ENCODE measurements around the gene TRAT1. TPM values are rescaled to one million over a fixed set of nuclear protein-coding genes. Genes with fewer than 3 reads are reported as not detected.

TRAT1 gene
- total and polyA plus RNA-seq, 10 donors: 2.2 to 20.5 (median 10.1) TPM

- Histone ChIP-seq H3K27me3 (replicated peaks in 1 of 7) (no peaks in the 10 kb centered on the region), H3K9me3 (no peaks in the 10 kb centered on the region), H3K4me1 (peaks cover 0 to 7% (median 0%) of the 10 kb centered on the region in 6 donors), H3K36me3 (peaks cover 0 to 16% (median 0%) of the 10 kb centered on the region in 6 donors), H3K27ac (no peak overlapping the region), H3K4me3 (no peak overlapping the region)
- intact Hi-C loops (cut with DNase I; ENCODE audit: low total_unique reads): no loop called here
- 76 to 98% (median 91%) methylated on average over 1 of the region's 1 CpG for WGBS, 5 donors
- TF ChIP-seq POLR2A (IDR thresholded peaks at IDR 0.05) (no peak), CTCF (IDR thresholded peaks at IDR 0.05 in 8 of 11, conservative IDR thresholded peaks at IDR 0.05 in 3 of 11) (no peak), POLR2AphosphoS5 (IDR thresholded peaks at IDR 0.05) (no peak)
- no peak for DNase-seq
Measured at GRCh38 chr3:108849075-108849474, 26.5 kb downstream of the TRAT1 start.

GRCh38 chr3:108861401-108861800 is 38.8 kb downstream of the TRAT1 start:
- Histone ChIP-seq H3K9me3 (peaks cover 0 to 10% (median 0%) of the 10 kb centered on the region in 8 donors), H3K27ac (no peak overlapping the region), H3K4me3 (no peak overlapping the region), H3K36me3 (no peaks in the 10 kb centered on the region), H3K27me3 (replicated peaks in 1 of 7) (no peaks in the 10 kb centered on the region), H3K4me1 (peaks cover 0 to 6% (median 0%) of the 10 kb centered on the region in 6 donors)
- TF ChIP-seq CTCF (IDR thresholded peaks at IDR 0.05 in 8 of 11, conservative IDR thresholded peaks at IDR 0.05 in 3 of 11): no peak
- no peak for TF ChIP-seq POLR2A (IDR thresholded peaks at IDR 0.05)
- no peak for TF ChIP-seq POLR2AphosphoS5 (IDR thresholded peaks at IDR 0.05)
- intact Hi-C loops (cut with DNase I; ENCODE audit: low total_unique reads): no loop called here
- no peak for DNase-seq
- WGBS, 5 donors: 59 to 79% (median 72%) methylated on average over 1 of the region's 1 CpG

- H3K4me1 ChIP-seq: peaks cover 0 to 6% (median 0%) of the 10 kb centered on the region in 6 donors
- no peak overlapping the region for H3K4me3 ChIP-seq
- intact Hi-C loops (cut with DNase I; ENCODE audit: low total_unique reads): no loop called here
- TF ChIP-seq POLR2A (IDR thresholded peaks at IDR 0.05) (no peak), POLR2AphosphoS5 (IDR thresholded peaks at IDR 0.05) (peak in 1 of 3 donors; percentile 26)
- no peaks in the 10 kb centered on the region for H3K36me3 ChIP-seq
- H3K27me3 ChIP-seq (replicated peaks in 1 of 7): no peaks in the 10 kb centered on the region
- H3K9me3 ChIP-seq: peaks cover 0 to 10% (median 0%) of the 10 kb centered on the region in 8 donors
- WGBS, 5 donors: 37 to 51% (median 45%) methylated on average over 7 of the region's 7 CpGs
- no peak for DNase-seq
- H3K27ac ChIP-seq: peak overlapping the region in 3 of 8 donors; percentile 18 to 31 (median 18)
Measured at GRCh38 chr3:108862865-108863798, 40.5 kb downstream of the TRAT1 start.

- Histone ChIP-seq H3K4me3 (no peak overlapping the region), H3K36me3 (no peaks in the 10 kb centered on the region), H3K4me1 (peaks cover 0 to 6% (median 0%) of the 10 kb centered on the region in 6 donors), H3K27me3 (replicated peaks in 1 of 7) (peaks cover 0 to 4% (median 0%) of the 10 kb centered on the region in 7 donors), H3K9me3 (peaks cover 0 to 10% (median 0%) of the 10 kb centered on the region in 8 donors), H3K27ac (no peak overlapping the region)
- intact Hi-C loops (cut with DNase I; ENCODE audit: low total_unique reads): no loop called here
- TF ChIP-seq CTCF (IDR thresholded peaks at IDR 0.05 in 8 of 11, conservative IDR thresholded peaks at IDR 0.05 in 3 of 11) (no peak), POLR2AphosphoS5 (IDR thresholded peaks at IDR 0.05) (no peak)
- no peak for DNase-seq
- 89 to 95% (median 94%) methylated on average over 6 of the region's 6 CpGs for WGBS, 5 donors
Measured at GRCh38 chr3:108863799-108864135, 41.2 kb downstream of the TRAT1 start.

Data from spleen (tissue), 11 donors.